B cell (primary cell): ENCODE data around the gene RAI1.

Source experiments
- EZH2 ChIP-seq: IDR thresholded peaks from 2 replicates; pipeline ENCODE4 v1.6.1; 2012; ENCODE audit warnings: borderline replicate concordance, low read depth, mild to moderate bottlenecking, moderate library complexity, low read length; ENCODE audit not compliant: insufficient read depth, poor library complexity, severe bottlenecking
- TF ChIP-seq, protein P1 (sequence below): fragments of 200-600 bp; IDR thresholded peaks from one replicate; pipeline ENCODE4 v1.8.0; 2022; ENCODE audit warnings: antibody characterized with exemption, mild to moderate bottlenecking

GRCh38 chr17:17811381-17812210, 130.3 kb downstream of the RAI1 start:
- TF ChIP-seq, protein P1, sequence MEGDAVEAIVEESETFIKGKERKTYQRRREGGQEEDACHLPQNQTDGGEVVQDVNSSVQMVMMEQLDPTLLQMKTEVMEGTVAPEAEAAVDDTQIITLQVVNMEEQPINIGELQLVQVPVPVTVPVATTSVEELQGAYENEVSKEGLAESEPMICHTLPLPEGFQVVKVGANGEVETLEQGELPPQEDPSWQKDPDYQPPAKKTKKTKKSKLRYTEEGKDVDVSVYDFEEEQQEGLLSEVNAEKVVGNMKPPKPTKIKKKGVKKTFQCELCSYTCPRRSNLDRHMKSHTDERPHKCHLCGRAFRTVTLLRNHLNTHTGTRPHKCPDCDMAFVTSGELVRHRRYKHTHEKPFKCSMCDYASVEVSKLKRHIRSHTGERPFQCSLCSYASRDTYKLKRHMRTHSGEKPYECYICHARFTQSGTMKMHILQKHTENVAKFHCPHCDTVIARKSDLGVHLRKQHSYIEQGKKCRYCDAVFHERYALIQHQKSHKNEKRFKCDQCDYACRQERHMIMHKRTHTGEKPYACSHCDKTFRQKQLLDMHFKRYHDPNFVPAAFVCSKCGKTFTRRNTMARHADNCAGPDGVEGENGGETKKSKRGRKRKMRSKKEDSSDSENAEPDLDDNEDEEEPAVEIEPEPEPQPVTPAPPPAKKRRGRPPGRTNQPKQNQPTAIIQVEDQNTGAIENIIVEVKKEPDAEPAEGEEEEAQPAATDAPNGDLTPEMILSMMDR = no peak
- TF ChIP-seq EZH2 = no peak
